HEK293T (cell line): ENCODE data around the gene PRDM4.

Experiments
- BHLHE40 ChIP-seq: fragments of 450-650 bp; IDR thresholded peaks from 2 replicates; pipeline ENCODE4 v1.6.1; 2016; ENCODE audit warnings: mild to moderate bottlenecking, moderate library complexity, borderline replicate concordance
- FOXM1 ChIP-seq: fragments of 450-650 bp; IDR thresholded peaks from 2 replicates; pipeline ENCODE4 v1.6.1; 2017; ENCODE audit warnings: mild to moderate bottlenecking, borderline replicate concordance
- SP1 ChIP-seq: fragments of 450-650 bp; IDR thresholded peaks from 2 replicates; pipeline ENCODE4 v1.6.1; 2017
- ZNF384 ChIP-seq: fragments of 450-650 bp; IDR thresholded peaks from 2 replicates; pipeline ENCODE4 v1.6.1; 2016
- TF ChIP-seq, protein P1 (sequence below): fragments of 450-650 bp; IDR thresholded peaks from 2 replicates; pipeline ENCODE4 v1.6.1; 2016

DNA sequence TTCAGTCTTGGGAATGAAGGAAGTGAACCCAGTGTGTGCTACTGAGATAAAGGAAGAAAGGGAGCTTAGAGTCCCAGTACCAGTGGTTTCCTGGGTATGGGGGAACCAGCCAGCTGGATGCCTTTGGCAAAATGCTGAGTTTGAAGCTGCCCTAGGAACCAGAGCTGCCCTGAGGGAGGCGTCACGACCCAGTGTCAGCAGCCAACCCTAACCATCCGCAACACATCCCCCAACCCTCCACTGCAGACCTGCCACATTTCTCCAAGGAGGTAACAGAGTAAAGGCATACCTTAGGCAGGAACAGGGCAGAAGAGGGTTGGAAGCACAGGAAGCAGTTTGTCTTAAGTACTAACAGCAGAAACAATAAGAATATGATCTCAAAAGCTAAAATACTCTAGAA, 28.6 kb downstream of the PRDM4 start:
- no peak for TF ChIP-seq SP1
- TF ChIP-seq FOXM1: no peak
- TF ChIP-seq, protein P1, sequence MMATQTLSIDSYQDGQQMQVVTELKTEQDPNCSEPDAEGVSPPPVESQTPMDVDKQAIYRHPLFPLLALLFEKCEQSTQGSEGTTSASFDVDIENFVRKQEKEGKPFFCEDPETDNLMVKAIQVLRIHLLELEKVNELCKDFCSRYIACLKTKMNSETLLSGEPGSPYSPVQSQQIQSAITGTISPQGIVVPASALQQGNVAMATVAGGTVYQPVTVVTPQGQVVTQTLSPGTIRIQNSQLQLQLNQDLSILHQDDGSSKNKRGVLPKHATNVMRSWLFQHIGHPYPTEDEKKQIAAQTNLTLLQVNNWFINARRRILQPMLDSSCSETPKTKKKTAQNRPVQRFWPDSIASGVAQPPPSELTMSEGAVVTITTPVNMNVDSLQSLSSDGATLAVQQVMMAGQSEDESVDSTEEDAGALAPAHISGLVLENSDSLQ: no peak
- no peak for TF ChIP-seq BHLHE40
- TF ChIP-seq ZNF384: no peak
